DND-41 (cell line): ENCODE measurements around the gene FOXO3.

ENCODE experiments used
- ATAC-seq: fragments of 200-7000 bp; cut with Tn5 transposase; 3 replicates; pipeline ENCODE4 v1.9.1; 2021; ENCODE audit warnings: low read depth; ENCODE audit not compliant: insufficient read depth
- DNase-seq: peaks from one replicate; pipeline ENCODE4 v3.0.0-alpha.2; 2020
- H2AFZ ChIP-seq: 2 replicates; pipeline ENCODE4 v1.6.0; 2012; ENCODE audit warnings: low read depth, low read length
- H3K27ac ChIP-seq: 2 replicates; pipeline ENCODE4 v1.5.1; 2012; ENCODE audit warnings: low read length, inconsistent platforms
- H3K27me3 ChIP-seq: fragments of 200-600 bp; sonication (generic); 2 replicates; pipeline ENCODE4 v1.6.0; 2012; ENCODE audit warnings: low read length, mild to moderate bottlenecking, inconsistent platforms; ENCODE audit not compliant: insufficient read depth, poor library complexity
- H3K36me3 ChIP-seq: 2 replicates; pipeline ENCODE4 v1.5.1; 2012; ENCODE audit warnings: low read length, inconsistent platforms; ENCODE audit not compliant: insufficient read depth
- H3K4me1 ChIP-seq: 2 replicates; pipeline ENCODE4 v1.5.1; 2012; ENCODE audit warnings: mild to moderate bottlenecking, low read length; ENCODE audit not compliant: insufficient read depth
- H3K4me2 ChIP-seq: 2 replicates; pipeline ENCODE4 v1.6.0; 2012; ENCODE audit warnings: mild to moderate bottlenecking, moderate library complexity, low read length, inconsistent platforms; ENCODE audit not compliant: insufficient read depth
- H3K4me3 ChIP-seq, 2 experiments: fragments of 200-600 bp in 1 of 2; shearing (Covaris generic) in 1 of 2; 2 replicates each; pipeline ENCODE4 v1.5.1; 2012 to 2016; ENCODE audit warnings: inconsistent platforms in 2 of 2, low read length in 2 of 2, mild to moderate bottlenecking in 2 of 2, low read depth in 1 of 2, moderate library complexity in 1 of 2
- H3K79me2 ChIP-seq: 2 replicates; pipeline ENCODE4 v1.6.0; 2012; ENCODE audit warnings: low read length, inconsistent platforms; ENCODE audit not compliant: insufficient read depth
- H3K9ac ChIP-seq: 2 replicates; pipeline ENCODE4 v1.6.0; 2012; ENCODE audit warnings: low read depth, mild to moderate bottlenecking, inconsistent platforms, low read length, moderate library complexity
- H3K9me3 ChIP-seq: 2 replicates; pipeline ENCODE4 v1.5.1; 2012; ENCODE audit warnings: low read length, moderate library complexity, mild to moderate bottlenecking, inconsistent platforms; ENCODE audit not compliant: insufficient read depth, severe bottlenecking
- H4K20me1 ChIP-seq: 2 replicates; pipeline ENCODE4 v1.6.0; 2012; ENCODE audit warnings: low read length; ENCODE audit not compliant: insufficient read depth
- CTCF ChIP-seq: IDR thresholded peaks from 2 replicates; pipeline ENCODE4 v1.5.1; 2012; ENCODE audit warnings: borderline replicate concordance, low read length, moderate library complexity, mild to moderate bottlenecking; ENCODE audit not compliant: poor library complexity, severe bottlenecking; ENCODE audit errors: extremely low read depth
- EZH2 ChIP-seq: IDR thresholded peaks from 3 replicates; pipeline ENCODE4 v1.6.1; 2012; ENCODE audit warnings: borderline replicate concordance, low read depth, mild to moderate bottlenecking, moderate library complexity, low read length, inconsistent platforms; ENCODE audit not compliant: severe bottlenecking

Gene FOXO3

GRCh38 chr6:108575905-108576494 is 15.3 kb downstream of the FOXO3 start:
- H3K79me2 ChIP-seq = peaks cover 52% of the 10 kb centered on the region
- DNase-seq (no peak), ATAC-seq (no peak)
- no peak overlapping the region for H3K4me3 ChIP-seq
- H3K9me3 ChIP-seq = no peaks in the 10 kb centered on the region
- no peaks in the 10 kb centered on the region for H3K27me3 ChIP-seq
- no peak overlapping the region for H3K27ac ChIP-seq
- TF ChIP-seq EZH2 (no peak), CTCF (no peak)
- no peak overlapping the region for H3K9ac ChIP-seq
- no peak overlapping the region for H3K4me2 ChIP-seq
- peaks cover 30% of the 10 kb centered on the region for H3K4me1 ChIP-seq
- H2AFZ ChIP-seq = no peak overlapping the region
- H3K36me3 ChIP-seq = peaks cover 27% of the 10 kb centered on the region
- H4K20me1 ChIP-seq = no peaks in the 10 kb centered on the region

- H2AFZ ChIP-seq = no peak overlapping the region
- no peak overlapping the region for H3K4me2 ChIP-seq
- H3K79me2 ChIP-seq = peaks cover 47% of the 10 kb centered on the region
- H3K4me1 ChIP-seq = peaks cover 38% of the 10 kb centered on the region
- no peak overlapping the region for H3K27ac ChIP-seq
- no peaks in the 10 kb centered on the region for H3K9me3 ChIP-seq
- ATAC-seq = no peak
- H3K4me3 ChIP-seq = no peak overlapping the region
- H3K27me3 ChIP-seq = no peaks in the 10 kb centered on the region
- no peak overlapping the region for H3K9ac ChIP-seq
- TF ChIP-seq CTCF (no peak), EZH2 (no peak)
- no peak for DNase-seq
- peaks cover 22% of the 10 kb centered on the region for H3K36me3 ChIP-seq
- H4K20me1 ChIP-seq = no peaks in the 10 kb centered on the region
These were observed 16.0 kb downstream of the FOXO3 start for GRCh38 chr6:108576709-108577108.

- H3K4me1 ChIP-seq = peaks cover 51% of the 10 kb centered on the region
- no peak overlapping the region for H3K4me2 ChIP-seq
- TF ChIP-seq CTCF (no peak), EZH2 (no peak)
- no peaks in the 10 kb centered on the region for H3K27me3 ChIP-seq
- no peak overlapping the region for H3K9ac ChIP-seq
- H3K36me3 ChIP-seq = peaks cover 16% of the 10 kb centered on the region
- H2AFZ ChIP-seq = no peak overlapping the region
- H4K20me1 ChIP-seq = peaks cover 10% of the 10 kb centered on the region; the same call in 1 of the 2 replicates
- no peaks in the 10 kb centered on the region for H3K9me3 ChIP-seq
- no peak overlapping the region; the same call in 1 of the 2 replicates for H3K27ac ChIP-seq
- peaks cover 54% of the 10 kb centered on the region for H3K79me2 ChIP-seq
- DNase-seq (no peak), ATAC-seq (no peak)
- H3K4me3 ChIP-seq = no peak overlapping the region
These were observed 17.4 kb downstream of the FOXO3 start for GRCh38 chr6:108578166-108578565.
